ENCODE data around the gene MAP1LC3B.

Gene MAP1LC3B

GRCh38 chr16:87409781-87410180 is 17.6 kb downstream of the MAP1LC3B start:
- no peak for DNase-seq (ENCODE audit: low read depth in 3 of 3)

DNA sequence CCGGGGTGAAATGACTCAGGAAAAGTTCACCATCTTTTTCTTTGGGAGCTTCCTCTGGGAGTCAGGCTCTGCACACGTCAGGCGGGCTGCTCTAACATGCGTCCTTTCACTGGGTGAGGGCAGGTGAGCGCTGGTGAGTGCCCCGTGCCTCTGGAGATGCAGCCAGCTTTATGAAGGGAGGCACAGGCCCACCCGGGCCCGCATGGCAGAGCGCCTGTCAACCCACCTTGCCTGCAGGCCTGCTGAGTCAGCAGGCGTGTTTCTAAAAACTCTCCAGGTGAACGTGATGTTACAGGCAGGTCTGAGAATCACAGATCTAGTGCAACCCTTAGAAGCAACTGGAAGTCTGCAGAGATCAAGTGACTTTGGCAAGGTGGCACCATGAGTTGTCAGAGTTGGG is 18.4 kb downstream of the MAP1LC3B start:
- no peak for DNase-seq (ENCODE audit: low read depth in 3 of 3)

DNA sequence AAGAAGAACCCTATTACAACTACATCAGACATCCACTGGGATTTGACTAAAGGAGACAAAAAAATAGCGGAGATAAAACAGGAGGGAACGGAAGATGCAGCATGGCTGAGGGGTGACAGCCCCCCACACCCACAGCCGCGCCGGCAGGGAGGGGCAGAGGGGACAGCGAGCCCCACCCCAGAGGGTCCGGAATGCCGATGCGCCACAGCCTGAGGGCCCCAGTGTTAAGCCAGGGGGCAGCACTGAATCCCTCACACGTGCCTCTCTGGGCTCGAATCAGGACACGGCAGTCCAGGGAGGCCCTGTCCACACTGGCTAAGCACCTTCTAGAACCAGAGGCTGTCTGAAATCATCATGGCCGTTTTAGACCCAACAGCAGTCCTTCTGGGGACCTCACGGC is 18.8 kb downstream of the MAP1LC3B start:
- no peak for DNase-seq (ENCODE audit: low read depth in 3 of 3)

GRCh38 chr16:87411375-87412271 is 19.5 kb downstream of the MAP1LC3B start:
- DNase-seq (ENCODE audit: low read depth in 3 of 3), result no peak

DNA sequence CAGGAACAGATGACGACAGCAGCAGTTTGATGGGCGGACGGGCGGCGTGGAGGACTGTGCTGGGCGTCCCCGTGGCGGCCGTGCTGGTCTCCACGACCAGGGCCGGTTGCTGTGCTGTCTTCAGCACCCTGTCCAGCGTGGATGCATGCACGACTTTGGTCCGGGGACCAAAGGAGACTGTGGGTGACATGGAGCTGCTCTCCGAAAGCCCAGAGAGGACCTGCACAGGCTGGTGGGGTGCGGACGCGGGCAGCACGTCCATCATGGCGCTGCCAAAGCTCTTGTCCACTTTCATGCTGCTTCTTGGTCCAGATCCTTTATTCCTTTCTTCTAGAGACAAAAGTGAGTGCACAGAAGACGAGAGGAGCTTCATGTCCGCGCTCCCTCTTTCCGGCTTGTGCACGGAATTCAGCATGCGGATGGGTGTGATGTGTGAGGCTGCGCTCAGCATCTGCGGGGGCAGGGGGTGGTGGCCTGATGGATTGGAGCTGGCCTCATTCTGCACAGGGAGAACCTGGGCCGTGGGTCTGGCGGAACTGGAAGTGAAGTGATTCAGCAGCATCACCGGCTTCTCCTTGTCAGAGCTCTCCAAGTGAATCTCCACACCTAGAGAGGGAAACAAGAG is 20.3 kb downstream of the MAP1LC3B start:
- no peak for DNase-seq (ENCODE audit: low read depth in 3 of 3)

DNA sequence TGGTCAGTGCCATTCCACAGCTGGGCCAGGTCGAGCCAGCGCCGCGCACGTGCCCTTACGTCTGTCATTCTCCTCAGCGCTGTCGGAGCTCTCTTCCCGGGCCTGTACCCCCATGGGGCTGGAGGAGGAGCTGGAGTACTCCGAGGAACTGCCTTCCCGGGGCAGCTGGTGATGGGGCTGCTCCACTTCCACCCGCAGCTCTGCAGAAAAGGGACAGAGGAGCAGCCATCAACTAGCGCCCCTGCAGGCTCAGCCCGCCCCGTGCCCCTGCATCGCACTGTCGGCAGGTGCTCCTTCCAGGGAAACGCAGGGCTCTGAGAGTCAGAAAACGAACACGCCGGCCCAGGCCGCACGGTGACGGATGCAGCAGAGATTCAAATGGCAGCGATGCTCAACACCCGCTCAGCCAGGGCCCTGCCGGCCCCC is 20.9 kb downstream of the MAP1LC3B start:
- no peak for DNase-seq (ENCODE audit: low read depth in 3 of 3)

DNA sequence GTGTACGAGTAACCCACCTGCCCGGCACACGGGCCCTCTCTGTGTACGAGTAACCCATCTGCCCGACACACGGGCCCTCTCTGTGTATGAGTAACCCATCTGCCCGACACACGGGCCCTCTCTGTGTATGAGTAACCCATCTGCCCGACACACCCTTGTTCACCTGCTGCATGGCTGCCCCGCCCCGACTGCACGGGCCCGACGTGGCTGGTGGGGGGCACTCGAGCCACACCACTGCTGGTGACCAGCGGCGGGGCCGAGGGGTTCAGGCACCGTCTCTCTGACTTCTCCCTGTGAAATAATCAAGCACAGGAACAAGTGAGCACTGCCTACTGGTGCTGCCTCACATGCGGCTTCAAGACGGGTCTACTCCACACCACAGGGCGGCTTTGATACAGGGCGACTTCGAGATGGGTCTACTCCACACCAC is 22.1 kb downstream of the MAP1LC3B start:
- no peak for DNase-seq (ENCODE audit: low read depth in 3 of 3)

- no peak for DNase-seq (ENCODE audit: low read depth in 3 of 3)
Measured at GRCh38 chr16:87415441-87415840, 23.3 kb downstream of the MAP1LC3B start.

DNA sequence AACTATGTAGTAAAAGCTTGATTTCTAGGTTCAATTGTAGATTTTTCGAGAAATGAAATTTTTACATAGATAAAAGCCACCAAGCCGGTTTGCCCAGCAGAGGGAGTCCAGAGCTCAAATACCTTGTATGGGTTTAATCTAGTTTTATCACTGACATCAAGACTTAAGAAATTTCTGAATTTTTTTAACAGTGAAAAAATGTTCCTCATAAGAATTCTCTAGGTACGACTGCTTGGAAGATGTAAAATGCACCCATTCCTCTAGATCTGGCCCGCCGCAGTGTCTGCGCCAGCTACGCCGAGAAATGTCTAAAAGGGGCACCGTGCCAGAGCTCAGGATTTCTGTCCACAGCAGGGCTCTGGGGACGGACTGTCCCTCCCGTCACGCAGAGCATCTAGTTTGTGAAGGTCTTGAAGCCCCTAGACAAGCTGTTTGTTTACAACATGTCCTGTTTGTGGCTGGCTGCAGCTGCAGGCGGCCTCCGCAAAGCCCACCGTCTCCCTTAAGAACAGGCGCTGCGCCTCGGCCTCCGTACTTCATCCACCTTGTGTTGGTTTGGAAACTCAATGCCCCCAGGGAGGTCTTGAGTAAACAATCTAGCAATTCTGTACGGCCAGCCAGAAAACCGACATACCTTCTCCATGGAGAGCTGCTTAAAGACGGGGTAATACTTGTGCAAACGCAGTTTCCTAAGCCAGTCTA is 24.8 kb downstream of the MAP1LC3B start:
- DNase-seq (ENCODE audit: low read depth in 3 of 3), result no peak

- DNase-seq (ENCODE audit: low read depth in 3 of 3), result no peak
Measured at GRCh38 chr16:87417528-87417910, 25.4 kb downstream of the MAP1LC3B start.

GRCh38 chr16:87418216-87418615 is 26.1 kb downstream of the MAP1LC3B start:
- DNase-seq (ENCODE audit: low read depth in 3 of 3), result no peak

- no peak for DNase-seq (ENCODE audit: low read depth in 3 of 3)
Measured at GRCh38 chr16:87418644-87419043, 26.5 kb downstream of the MAP1LC3B start.

GRCh38 chr16:87420026-87421002 is 28.2 kb downstream of the MAP1LC3B start:
- DNase-seq (ENCODE audit: low read depth in 3 of 3), result no peak

- no peak for DNase-seq (ENCODE audit: low read depth in 3 of 3)
Measured at GRCh38 chr16:87421003-87421912, 29.1 kb downstream of the MAP1LC3B start.

- no peak for DNase-seq (ENCODE audit: low read depth in 3 of 3)
Measured at GRCh38 chr16:87422106-87422505, 30.0 kb downstream of the MAP1LC3B start.

DNA sequence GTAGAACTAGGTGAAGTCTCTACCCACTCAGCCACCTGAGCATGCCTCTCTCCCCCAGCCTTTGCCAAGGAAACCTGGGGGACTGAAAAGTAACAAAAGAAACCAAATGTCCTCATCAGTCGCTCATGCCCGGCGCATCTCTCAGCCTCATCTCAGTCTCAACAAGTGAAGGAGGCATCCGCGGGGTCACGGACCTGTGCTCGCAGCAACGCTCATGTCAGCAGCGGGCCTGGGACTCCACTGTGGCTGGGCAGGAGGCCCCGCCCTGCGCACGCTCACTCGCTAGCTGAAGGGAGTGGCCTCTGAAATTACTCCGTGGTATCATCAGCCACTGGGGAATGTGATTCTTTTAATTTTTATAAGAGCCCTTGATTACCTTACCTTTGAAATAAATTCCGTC is 31.3 kb downstream of the MAP1LC3B start:
- DNase-seq (ENCODE audit: low read depth in 3 of 3), result no peak

- DNase-seq (ENCODE audit: low read depth in 3 of 3), result no peak
Measured at GRCh38 chr16:87424266-87424665, 32.1 kb downstream of the MAP1LC3B start.

DNA sequence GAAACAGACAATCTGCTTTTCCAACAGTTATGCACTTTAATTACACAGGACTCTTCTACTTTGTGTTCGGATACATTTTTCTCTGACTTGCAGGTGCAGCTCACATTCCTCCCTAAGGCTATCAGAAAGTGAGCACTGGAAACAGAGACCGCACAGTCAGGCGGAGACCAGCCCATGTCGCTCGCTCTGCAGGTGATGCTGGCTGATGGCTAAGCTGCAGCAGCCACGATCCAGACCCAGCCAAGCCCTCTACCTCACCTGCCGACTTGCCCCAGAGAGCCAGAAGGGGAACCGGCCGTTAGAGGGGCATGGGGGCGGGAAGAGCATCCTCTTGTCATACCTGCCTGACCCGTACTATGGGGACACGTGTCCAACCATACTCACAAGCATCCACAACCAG is 33.8 kb downstream of the MAP1LC3B start:
- DNase-seq (ENCODE audit: low read depth in 3 of 3), result no peak

DNA sequence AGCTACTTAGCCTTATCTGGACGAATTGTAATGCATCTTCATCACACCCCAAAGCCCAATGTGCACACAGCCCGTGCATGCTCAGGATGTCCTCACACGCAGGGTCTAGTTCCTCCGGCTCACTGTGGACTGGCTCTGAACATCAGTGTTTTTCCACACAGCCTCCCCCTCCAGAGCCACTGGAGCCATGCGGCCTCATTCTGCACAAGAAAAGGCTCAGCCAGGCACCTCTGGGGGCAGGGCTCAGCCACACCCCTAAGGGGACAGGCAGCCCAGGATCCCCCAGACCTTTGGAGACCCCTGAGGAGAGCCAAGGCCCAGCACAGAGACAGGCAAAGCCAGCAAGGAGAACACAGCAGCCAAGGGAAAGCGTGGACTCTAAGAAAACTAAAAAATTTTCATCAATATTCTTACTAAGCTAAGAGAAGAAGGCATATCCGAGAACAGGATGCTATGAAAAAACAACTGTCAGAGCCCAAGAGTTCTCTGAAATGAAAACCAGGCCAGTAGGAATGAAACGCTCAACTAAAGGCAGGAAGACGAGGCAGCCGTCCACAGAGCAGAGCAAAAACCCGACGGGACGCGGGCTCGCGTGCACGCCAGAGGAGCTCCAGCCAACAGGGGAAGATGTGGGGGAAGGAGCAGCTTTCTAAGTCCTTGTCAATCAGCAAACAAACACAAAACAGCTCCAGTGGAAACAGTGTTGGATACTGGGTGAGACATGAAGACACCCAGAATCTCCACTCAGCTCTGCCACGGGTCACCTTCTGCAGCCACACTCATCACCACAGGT is 34.5 kb downstream of the MAP1LC3B start:
- no peak for DNase-seq (ENCODE audit: low read depth in 3 of 3)

DNA sequence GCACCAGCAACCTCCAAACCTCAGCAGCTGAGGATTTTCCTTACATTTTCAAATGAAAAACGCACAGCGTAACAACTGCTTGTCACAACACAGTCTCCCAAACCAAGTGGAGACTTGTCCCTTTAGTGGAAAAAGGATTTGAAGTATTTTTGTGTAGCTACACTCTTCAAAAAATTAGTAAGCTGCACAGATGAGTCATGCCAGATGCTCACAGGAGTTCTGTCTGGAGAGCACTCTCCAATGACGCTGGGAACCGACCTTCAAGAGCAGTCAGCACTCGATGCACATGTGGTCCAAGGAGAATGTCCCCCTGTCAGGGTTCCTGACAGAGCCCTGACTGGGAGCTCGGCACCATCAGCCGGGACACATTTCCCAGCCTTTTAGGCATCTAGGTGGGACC is 39.8 kb downstream of the MAP1LC3B start:
- DNase-seq (ENCODE audit: low read depth in 3 of 3), result no peak

Data from stimulated activated CD4-positive, alpha-beta T cell treated with anti-CD3 and anti-CD28 coated beads, TNF-alpha, amount 100 ng/mL, for 48 hours (primary cell).